Hypothalamus (tissue), 51 donors: ENCODE measurements around the gene MAN2B2.

ENCODE experiments used
- DNase-seq, 51 donors: peaks; one replicate each; lab custom pipeline; 2025; lab: John Stamatoyannopoulos, UW

MAN2B2 gene

GRCh38 chr4:6591313-6591712 is 16.3 kb downstream of the MAN2B2 start:
- no peak for DNase-seq

GRCh38 chr4:6591781-6592180 is 16.8 kb downstream of the MAN2B2 start:
- DNase-seq: no peak

- no peak for DNase-seq
Observed at GRCh38 chr4:6592804-6593563, 18.0 kb downstream of the MAN2B2 start.

DNA sequence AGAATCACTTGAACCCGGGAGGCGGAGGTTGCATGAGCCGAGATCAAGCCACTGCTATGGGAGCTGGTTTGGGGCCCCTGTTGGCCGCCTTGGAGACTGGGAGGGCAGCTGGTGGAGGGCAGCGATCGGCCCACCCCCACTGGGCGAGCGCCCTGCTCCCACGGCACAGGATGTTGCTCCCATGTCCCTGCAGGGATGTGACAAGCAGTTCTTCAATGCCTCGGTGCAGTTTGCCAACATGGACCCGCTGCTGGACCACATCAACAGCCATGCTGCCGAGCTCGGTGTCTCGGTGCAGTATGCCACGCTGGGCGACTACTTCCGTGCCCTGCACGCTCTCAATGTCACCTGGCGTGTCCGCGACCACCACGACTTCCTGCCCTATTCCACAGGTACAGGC is 19.4 kb downstream of the MAN2B2 start:
- DNase-seq: no peak

DNA sequence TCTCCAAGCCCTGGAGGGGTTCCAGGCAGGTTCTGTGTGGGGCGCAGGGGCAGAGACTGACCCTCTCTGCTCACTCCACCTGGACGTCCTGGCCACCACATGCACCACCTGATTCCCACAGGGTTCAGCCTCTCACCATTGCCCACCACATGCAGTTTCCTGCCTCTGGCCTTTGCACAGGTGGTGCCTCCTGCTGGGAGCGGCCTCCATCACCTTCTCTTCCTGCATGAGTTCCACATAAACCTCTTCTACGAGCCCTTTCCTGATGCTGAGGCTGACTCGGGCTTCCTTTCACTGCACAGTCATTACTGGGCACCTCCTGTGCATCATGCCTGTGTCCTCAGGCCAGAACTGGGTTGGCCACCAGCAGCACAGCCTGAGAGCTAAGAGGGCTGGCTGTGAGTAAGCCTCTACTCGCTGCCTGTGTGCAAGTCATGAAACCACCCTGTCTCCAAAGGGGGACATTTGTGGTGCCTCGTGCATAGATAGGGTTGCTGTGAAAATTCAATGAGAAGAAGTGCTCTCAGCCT is 19.9 kb downstream of the MAN2B2 start:
- no peak for DNase-seq

- no peak for DNase-seq
Observed at GRCh38 chr4:6595897-6596537, 21.0 kb downstream of the MAN2B2 start.

- DNase-seq: no peak
Observed at GRCh38 chr4:6596948-6597347, 22.0 kb downstream of the MAN2B2 start.

- DNase-seq: no peak
Observed at GRCh38 chr4:6598127-6598526, 23.1 kb downstream of the MAN2B2 start.

GRCh38 chr4:6598641-6599040 is 23.7 kb downstream of the MAN2B2 start:
- DNase-seq: no peak

DNA sequence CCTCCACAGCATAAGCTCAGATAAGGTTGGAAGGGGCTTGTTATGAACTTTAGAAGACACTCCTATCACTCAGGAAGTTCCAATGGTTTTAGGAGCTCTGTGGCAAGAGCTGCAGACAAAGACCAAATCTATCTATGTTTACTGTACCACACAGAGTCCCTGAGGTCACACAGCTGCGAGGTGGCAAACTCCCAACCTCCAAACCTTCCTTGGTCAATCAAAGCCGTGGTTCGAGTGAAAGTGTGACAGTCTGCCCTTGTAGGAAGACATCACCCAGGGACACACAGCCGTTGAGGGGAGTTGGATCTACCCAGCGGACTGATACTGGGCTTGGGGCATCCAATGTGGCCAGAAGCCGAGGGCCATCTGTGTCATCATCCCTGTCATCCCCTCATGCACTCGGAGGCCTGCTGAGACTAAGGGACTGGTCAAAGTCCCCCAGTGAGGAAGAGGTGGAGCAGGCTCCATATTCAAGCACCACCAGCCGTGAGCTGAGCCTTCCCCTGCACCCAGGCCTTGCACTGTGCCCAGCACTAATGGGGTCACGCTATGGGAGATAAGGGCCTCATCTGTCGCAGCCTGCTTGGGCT is 26.8 kb downstream of the MAN2B2 start:
- DNase-seq: no peak

GRCh38 chr4:6602289-6602688 is 27.3 kb downstream of the MAN2B2 start:
- DNase-seq: no peak

- DNase-seq: no peak
Observed at GRCh38 chr4:6603128-6603527, 28.1 kb downstream of the MAN2B2 start.

DNA sequence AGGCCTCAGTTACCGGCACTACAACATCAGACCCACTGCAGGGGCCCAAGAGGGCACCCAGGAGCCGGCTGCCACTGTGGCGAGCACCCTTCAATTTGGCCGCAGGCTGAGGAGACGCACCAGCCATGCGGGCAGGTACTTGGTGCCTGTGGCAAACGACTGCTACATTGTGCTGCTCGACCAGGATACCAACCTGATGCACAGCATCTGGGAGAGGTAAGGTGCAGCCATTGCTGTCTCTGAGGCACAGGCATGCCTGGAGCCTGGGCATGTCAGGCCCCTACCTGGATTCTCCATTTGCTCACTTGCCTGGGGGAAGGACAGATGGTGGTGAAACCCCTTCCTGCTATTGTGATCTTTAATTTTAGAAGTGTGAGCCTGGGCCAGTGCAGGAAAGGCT is 30.1 kb downstream of the MAN2B2 start:
- DNase-seq: no peak

- no peak for DNase-seq
Observed at GRCh38 chr4:6605605-6606004, 30.6 kb downstream of the MAN2B2 start.

DNA sequence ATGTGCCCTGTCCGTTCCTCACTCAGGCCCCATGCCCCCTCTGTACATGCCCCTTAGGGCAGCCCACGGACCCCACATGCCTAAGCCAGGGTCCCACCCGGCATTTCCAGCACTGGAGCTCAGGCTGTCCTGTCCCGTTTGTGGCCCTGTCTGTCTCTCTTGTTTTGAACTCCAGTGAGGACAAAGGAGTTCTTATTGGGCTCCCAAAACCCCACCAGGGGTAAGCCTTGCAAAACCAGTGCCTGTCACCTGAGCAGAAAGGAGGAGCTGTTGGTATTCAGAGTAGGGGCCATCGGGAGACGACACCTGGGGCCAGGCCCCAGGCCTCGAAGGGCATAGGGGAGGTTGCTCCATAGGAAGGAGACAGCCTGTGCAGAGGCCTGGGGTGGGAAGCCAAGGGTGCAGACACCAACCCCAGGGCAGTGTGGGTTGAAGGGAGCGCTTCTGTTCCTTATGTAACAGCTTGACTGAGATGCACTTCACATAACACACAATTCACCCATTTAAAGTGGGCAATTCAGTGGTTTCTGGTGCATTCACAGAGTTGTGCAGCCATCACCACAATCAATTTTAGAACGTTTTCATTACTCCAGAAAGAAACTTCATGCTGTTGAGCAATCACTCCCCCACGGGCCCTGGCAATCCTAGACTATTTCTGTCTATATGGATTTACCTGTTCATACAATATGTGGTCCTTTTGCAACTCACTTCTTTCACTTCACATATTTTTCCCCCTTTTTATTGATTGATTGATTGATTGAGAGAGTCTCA is 31.7 kb downstream of the MAN2B2 start:
- DNase-seq: no peak

DNA sequence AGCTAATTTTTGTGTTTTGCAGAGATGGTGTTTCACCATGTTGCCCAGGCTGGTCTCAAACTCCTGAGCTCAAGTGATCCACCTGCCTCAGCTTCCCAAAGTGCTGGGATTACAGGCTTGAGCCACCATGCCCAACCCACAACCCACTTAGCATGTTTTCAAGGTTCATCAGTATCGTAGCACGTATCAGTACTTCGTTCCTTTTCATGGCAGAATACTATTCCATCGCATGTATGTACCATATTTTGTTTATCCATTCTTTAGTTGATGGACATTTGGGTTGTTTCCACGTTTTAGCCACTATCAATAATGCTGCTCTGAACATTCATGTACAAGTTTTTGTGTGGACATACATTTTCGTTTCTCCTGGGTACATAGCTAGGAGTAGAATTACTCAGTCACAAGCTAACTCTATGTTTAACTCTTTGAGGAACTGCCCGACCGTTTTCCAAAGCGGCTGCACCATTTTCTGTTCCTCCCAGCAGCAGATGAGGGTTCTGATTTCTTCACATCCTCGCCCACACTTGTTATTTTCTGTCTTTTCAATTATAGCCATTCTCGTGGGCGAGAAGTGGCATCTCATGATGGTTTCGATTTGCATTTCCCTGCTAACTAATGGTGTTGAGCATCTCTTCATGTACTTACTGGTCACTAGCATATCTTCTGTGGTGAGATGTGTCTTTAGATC is 32.5 kb downstream of the MAN2B2 start:
- DNase-seq: no peak

- peak in 6 of 51 donors; percentile 2 to 23 (median 10) for DNase-seq
Observed at GRCh38 chr4:6608758-6609414, 33.9 kb downstream of the MAN2B2 start.

- no peak for DNase-seq
Observed at GRCh38 chr4:6609415-6610079, 34.6 kb downstream of the MAN2B2 start.

- DNase-seq: no peak
Observed at GRCh38 chr4:6610856-6611430, 36.0 kb downstream of the MAN2B2 start.
